HepG2 (cell line): ENCODE data around the gene SECTM1. TPM values are rescaled to one million over a fixed set of nuclear protein-coding genes. Genes with fewer than 3 reads are reported as not detected.
A peak's percentile ranks its signal among the peaks of the same experiment; 100 is the strongest.

Source experiments
- ATAC-seq: fragments of 200-7000 bp; cut with Tn5 transposase; 3 replicates; pipeline ENCODE4 v1.9.1; 2020; ENCODE audit warnings: mild to moderate bottlenecking, moderate library complexity
- BruUV-seq: library from RNA; stranded (reverse); fragments of 400-500 nt; replicated peaks from 2 replicates; lab custom pipeline; 2021; lab: Mats Ljungman, UMichigan
- CTCF ChIA-PET: fragments of 300-600 bp; formaldehyde crosslinking; extraction: SDS; loops from one replicate; lab custom pipeline; 2021; ENCODE audit warnings: low total read pairs, inconsistent platforms, low intra/inter-chr PET ratio; lab: Yijun Ruan, JAX
- POLR2A ChIA-PET: fragments of 350-600 bp; sonication (Branson Sonifier 250); formaldehyde crosslinking; loops from one replicate; lab custom pipeline; 2020; ENCODE audit warnings: antibody characterized with exemption, inconsistent platforms; lab: Yijun Ruan, JAX
- DNase-seq: peaks from one replicate; pipeline ENCODE4 v3.0.0-alpha.2; 2015; ENCODE audit warnings: low spot score
- FAIRE-seq: peaks from 3 replicates; lab custom pipeline; 2011; peaks lifted over from hg19 to GRCh38; lab: Jason Lieb, UNC
- H2AFZ ChIP-seq: one replicate; pipeline ENCODE4 v1.6.1; 2011; ENCODE audit warnings: low read length, inconsistent platforms
- H3K27ac ChIP-seq: fragments of 300-600 bp; 3 replicates; pipeline ENCODE4 v1.8.0; 2011; ENCODE audit warnings: mixed run types, mild to moderate bottlenecking, mixed read lengths, low read length, inconsistent platforms; ENCODE audit not compliant: insufficient read depth; ENCODE audit errors: extremely low read length
- H3K27me3 ChIP-seq, 2 experiments: fragments of 200-600 bp in 1 of 2; 2 replicates in 1 of 2; 3 replicates in 1 of 2; pipeline versions ENCODE4 v1.6.0 to v1.8.0; 2011; ENCODE audit warnings: low read length in 2 of 2, mild to moderate bottlenecking in 2 of 2, moderate library complexity in 2 of 2, inconsistent platforms in 1 of 2; ENCODE audit not compliant: insufficient read depth in 2 of 2, control insufficient read depth in 1 of 2
- H3K36me3 ChIP-seq, 2 experiments: fragments of 200-600 bp in 1 of 2; replicated peaks in 1 of 2; 2 replicates in 1 of 2; 3 replicates in 1 of 2; pipeline versions ENCODE4 v1.5.1 to v1.8.0; 2011; ENCODE audit warnings: low read length in 2 of 2, inconsistent platforms in 1 of 2; ENCODE audit not compliant: insufficient read depth in 2 of 2, control insufficient read depth in 1 of 2
- H3K4me1 ChIP-seq: 2 replicates; pipeline ENCODE4 v1.5.1; 2012; ENCODE audit warnings: low read length, inconsistent platforms; ENCODE audit not compliant: insufficient read depth
- H3K4me2 ChIP-seq: 2 replicates; pipeline ENCODE4 v1.6.0; 2011; ENCODE audit warnings: low read depth, low read length, inconsistent platforms
- H3K4me3 ChIP-seq, 3 experiments: fragments of 200-600 bp in 1 of 3; sonication (generic), shearing (Covaris generic) in 1 of 3; replicated peaks in 1 of 3; 2 replicates each; pipeline ENCODE4 v1.5.1; 2011 to 2016; ENCODE audit warnings: low read length in 3 of 3, inconsistent platforms in 2 of 3, low read depth in 2 of 3, mild to moderate bottlenecking in 2 of 3, control low read depth in 1 of 3, mixed read lengths in 1 of 3; ENCODE audit not compliant: insufficient read depth in 1 of 3
- H3K79me2 ChIP-seq: one replicate; pipeline ENCODE4 v1.6.1; 2011; ENCODE audit warnings: low read length, inconsistent platforms; ENCODE audit not compliant: insufficient read depth
- H3K9ac ChIP-seq: 2 replicates; pipeline ENCODE4 v1.6.0; 2011; ENCODE audit warnings: mild to moderate bottlenecking, low read depth, low read length, inconsistent platforms; ENCODE audit not compliant: insufficient read depth
- H3K9me3 ChIP-seq: 2 replicates; pipeline ENCODE4 v1.5.1; 2012; ENCODE audit warnings: mild to moderate bottlenecking, low read length
- H4K20me1 ChIP-seq: 2 replicates; pipeline ENCODE4 v1.6.0; 2011; ENCODE audit warnings: inconsistent platforms, mild to moderate bottlenecking, low read length, moderate library complexity; ENCODE audit not compliant: insufficient read depth
- ADNP ChIP-seq: sonication (generic); formaldehyde crosslinking; IDR thresholded peaks from 2 replicates; pipeline ENCODE4 v1.4.0; 2020; ENCODE audit warnings: missing genetic modification reagents
- CBFB ChIP-seq: sonication (generic); formaldehyde crosslinking; IDR thresholded peaks from 2 replicates; pipeline ENCODE4 v1.4.0; 2020; ENCODE audit warnings: missing genetic modification reagents
- HNRNPLL ChIP-seq: fragments of 200-400 bp; formaldehyde crosslinking; IDR thresholded peaks from 2 replicates; pipeline ENCODE4 v1.6.1; 2017; ENCODE audit warnings: mild to moderate bottlenecking, low read depth, low read length; ENCODE audit not compliant: poor library complexity, severe bottlenecking
- JDP2 ChIP-seq: sonication (generic); formaldehyde crosslinking; IDR thresholded peaks from 2 replicates; pipeline ENCODE4 v1.8.1; 2022; ENCODE audit warnings: missing genetic modification reagents, borderline replicate concordance
- MIER2 ChIP-seq: IDR thresholded peaks from 2 replicates; pipeline ENCODE4 v1.6.1; 2016; ENCODE audit warnings: missing biosample characterization, missing genetic modification reagents
- STAG1 ChIP-seq: sonication (generic); formaldehyde crosslinking; IDR thresholded peaks from 2 replicates; pipeline ENCODE4 v1.4.0; 2020; ENCODE audit warnings: missing genetic modification reagents
- ZNF256 ChIP-seq: sonication (generic); formaldehyde crosslinking; conservative IDR thresholded peaks from 2 replicates; pipeline ENCODE4 v1.4.0; 2020; ENCODE audit warnings: missing genetic modification reagents
- ZNF350 ChIP-seq: sonication (generic); formaldehyde crosslinking; IDR thresholded peaks from 2 replicates; pipeline ENCODE4 v1.4.0; 2020; ENCODE audit warnings: mild to moderate bottlenecking, low read depth, missing genetic modification reagents, borderline replicate concordance
- ZNF563 ChIP-seq: sonication (generic); formaldehyde crosslinking; IDR thresholded peaks from 2 replicates; pipeline ENCODE4 v1.8.0; 2022; ENCODE audit warnings: mild to moderate bottlenecking, moderate library complexity, missing genetic modification reagents
- ZNF589 ChIP-seq: sonication (generic); formaldehyde crosslinking; conservative IDR thresholded peaks from 2 replicates; pipeline ENCODE4 v1.8.0; 2022; ENCODE audit warnings: mild to moderate bottlenecking, moderate library complexity, missing genetic modification reagents
- ZNF720 ChIP-seq: sonication (generic); formaldehyde crosslinking; IDR thresholded peaks from 2 replicates; pipeline ENCODE4 v1.4.0; 2020; ENCODE audit warnings: missing genetic modification reagents
- WGBS: methylation state at CpG from one replicate; pipeline ENCODE4 v1.1.6; 2017; ENCODE audit warnings: low lambda C conversion rate; 5-methylcytosine and 5-hydroxymethylcytosine counted together
- in situ Hi-C: cut with HindIII; loops from 2 replicates; pipeline ENCODE4 v1.10.0; 2017; ENCODE audit warnings: low pct_unique_long_range_greater_than_20kb; ENCODE audit not compliant: extremely low pct_ligation_motif_present
- intact Hi-C: fragments of 100-400 bp; cut with micrococcal nuclease; formaldehyde crosslinking; loops from one replicate; pipeline ENCODE4 v1.10.0; 2022; ENCODE audit not compliant: unreplicated experiment
- polyA plus RNA-seq, 8 experiments: library from polyadenylated mRNA; depleted of rRNA in 3 of 8; stranded (reverse) in 7 of 8; unstranded in 1 of 8; fragments of >200 nt; fragmentation: Illumina TruSeq in 4 of 8; extraction: Trizol in 4 of 8; gene quantifications; 2 replicates each; pipeline versions ENCODE4 v1.2.1 to v1.2.3, GENCODE V29; 2011 to 2016; ENCODE audit warnings: low read depth in 4 of 8, missing spikeins in 1 of 8, mixed read lengths in 1 of 8; ENCODE audit not compliant: insufficient read depth in 1 of 8
- total RNA-seq, 5 experiments: library from RNA; depleted of rRNA; stranded (reverse); fragments of >200 nt; fragmentation: Illumina TruSeq; extraction: Trizol; gene quantifications; 2 replicates each; pipeline ENCODE4 v1.2.3, GENCODE V29; 2016; ENCODE audit warnings: low read depth in 1 of 5
- TF ChIP-seq, protein P1 (sequence below): sonication (generic); formaldehyde crosslinking; IDR thresholded peaks from 2 replicates; pipeline ENCODE4 v1.5.0; 2020; ENCODE audit warnings: missing genetic modification reagents
- TF ChIP-seq, protein P2 (sequence below): sonication (generic); formaldehyde crosslinking; IDR thresholded peaks from 2 replicates; pipeline ENCODE4 v1.8.0; 2022; ENCODE audit warnings: mild to moderate bottlenecking, missing genetic modification reagents
- TF ChIP-seq, protein P3 (sequence below): IDR thresholded peaks from 2 replicates; pipeline ENCODE4 v1.6.1; 2012; ENCODE audit warnings: inconsistent platforms
- TF ChIP-seq, protein P4 (sequence below): sonication (generic); formaldehyde crosslinking; IDR thresholded peaks from 2 replicates; pipeline ENCODE4 v1.4.0; 2020; ENCODE audit warnings: low read depth, missing genetic modification reagents

SECTM1 gene
- total and polyA plus RNA-seq, 2 of the 13 experiments (the other 11 are each of a cell fraction or from before 2014, with no cell fraction given): 3.5 to 5.3 TPM

DNA sequence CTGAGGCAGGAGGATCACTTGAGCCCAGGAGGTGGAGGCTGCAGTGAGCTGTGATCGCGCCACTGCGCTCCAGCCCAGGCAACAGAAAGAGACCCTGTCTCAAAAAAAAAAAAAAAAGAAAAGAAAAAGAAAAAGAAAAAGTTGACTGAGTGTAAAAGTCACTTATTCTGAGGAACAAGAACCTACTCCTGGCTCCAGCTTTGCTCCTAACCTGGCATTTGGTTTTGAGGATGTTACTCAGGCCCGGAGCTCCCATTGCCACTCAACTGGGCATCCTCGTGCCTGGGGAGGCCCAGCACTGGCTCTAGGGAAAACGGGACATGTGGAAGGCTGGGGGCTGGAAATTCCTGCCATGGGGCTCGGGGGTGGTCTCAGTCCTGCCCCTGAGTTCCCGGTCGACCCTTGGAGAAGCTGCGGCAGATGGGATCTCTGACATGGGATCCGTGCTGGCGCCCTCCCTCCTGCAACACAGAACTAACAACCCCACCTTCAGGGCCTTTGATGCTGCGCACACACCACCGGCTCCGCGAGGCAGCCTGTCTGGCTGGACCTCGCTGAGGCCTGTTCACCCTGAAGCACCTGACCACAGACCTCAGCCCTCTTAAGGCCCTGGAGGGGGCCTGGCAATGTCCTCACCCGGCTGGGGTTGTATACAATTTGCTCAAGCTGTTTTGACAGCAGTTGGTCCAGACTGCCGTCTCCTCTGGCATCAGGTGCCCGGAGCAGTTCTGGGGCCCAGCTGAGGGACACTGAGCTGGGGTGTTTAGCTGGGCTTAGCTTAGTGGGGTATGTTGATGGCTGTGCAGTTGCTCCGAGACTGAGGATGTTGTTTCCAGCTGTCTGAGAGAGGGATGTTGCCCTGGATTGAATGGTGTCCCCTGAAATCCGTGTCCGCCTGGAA lies 28.5 kb downstream of the SECTM1 start:
- ChIA-PET CTCF (no interaction called here), POLR2A (interaction anchor here (0.9 to 12.8 kb wide), 16 partner anchors 9 to 76 kb away, joined by 3 to 270 read pairs (median 8); partner anchors contain the start of genes CD7, CSNK1D, SECTM1 and SLC16A3)
- peak; percentile 60 for FAIRE-seq
- Histone ChIP-seq H3K27ac (no peak overlapping the region), H3K36me3 (no peaks in the 10 kb centered on the region), H3K4me2 (peak overlapping the region; percentile 75), H3K4me3 (peak overlapping the region in 1 of 3 experiments; percentile 59; a peak in 1 of 6 replicates), H4K20me1 (no peaks in the 10 kb centered on the region), H3K27me3 (no peaks in the 10 kb centered on the region), H3K79me2 (no peaks in the 10 kb centered on the region), H3K9ac (peak overlapping the region; percentile 30; the same call in 1 of the 2 replicates), H2AFZ (no peak overlapping the region), H3K4me1 (peaks cover 73% of the 10 kb centered on the region), H3K9me3 (no peaks in the 10 kb centered on the region)
- ATAC-seq: peak; percentile 68
- DNase-seq: peak; percentile 56
- in situ Hi-C loops (no loop called here), intact Hi-C loops (loop anchor here (5.0 kb wide), 1 partner anchor 32 kb away; no protein-coding TSS in a partner anchor)
- WGBS: 51% methylated on average over 13 of the region's 23 CpGs
- no TSS peak for BruUV-seq
- no peak for TF ChIP-seq ZNF589
- TF ChIP-seq, protein P1, sequence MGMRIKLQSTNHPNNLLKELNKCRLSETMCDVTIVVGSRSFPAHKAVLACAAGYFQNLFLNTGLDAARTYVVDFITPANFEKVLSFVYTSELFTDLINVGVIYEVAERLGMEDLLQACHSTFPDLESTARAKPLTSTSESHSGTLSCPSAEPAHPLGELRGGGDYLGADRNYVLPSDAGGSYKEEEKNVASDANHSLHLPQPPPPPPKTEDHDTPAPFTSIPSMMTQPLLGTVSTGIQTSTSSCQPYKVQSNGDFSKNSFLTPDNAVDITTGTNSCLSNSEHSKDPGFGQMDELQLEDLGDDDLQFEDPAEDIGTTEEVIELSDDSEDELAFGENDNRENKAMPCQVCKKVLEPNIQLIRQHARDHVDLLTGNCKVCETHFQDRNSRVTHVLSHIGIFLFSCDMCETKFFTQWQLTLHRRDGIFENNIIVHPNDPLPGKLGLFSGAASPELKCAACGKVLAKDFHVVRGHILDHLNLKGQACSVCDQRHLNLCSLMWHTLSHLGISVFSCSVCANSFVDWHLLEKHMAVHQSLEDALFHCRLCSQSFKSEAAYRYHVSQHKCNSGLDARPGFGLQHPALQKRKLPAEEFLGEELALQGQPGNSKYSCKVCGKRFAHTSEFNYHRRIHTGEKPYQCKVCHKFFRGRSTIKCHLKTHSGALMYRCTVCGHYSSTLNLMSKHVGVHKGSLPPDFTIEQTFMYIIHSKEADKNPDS (CRISPR knock-in tag): no peak
- TF ChIP-seq ZNF720: no peak
- TF ChIP-seq, protein P2, sequence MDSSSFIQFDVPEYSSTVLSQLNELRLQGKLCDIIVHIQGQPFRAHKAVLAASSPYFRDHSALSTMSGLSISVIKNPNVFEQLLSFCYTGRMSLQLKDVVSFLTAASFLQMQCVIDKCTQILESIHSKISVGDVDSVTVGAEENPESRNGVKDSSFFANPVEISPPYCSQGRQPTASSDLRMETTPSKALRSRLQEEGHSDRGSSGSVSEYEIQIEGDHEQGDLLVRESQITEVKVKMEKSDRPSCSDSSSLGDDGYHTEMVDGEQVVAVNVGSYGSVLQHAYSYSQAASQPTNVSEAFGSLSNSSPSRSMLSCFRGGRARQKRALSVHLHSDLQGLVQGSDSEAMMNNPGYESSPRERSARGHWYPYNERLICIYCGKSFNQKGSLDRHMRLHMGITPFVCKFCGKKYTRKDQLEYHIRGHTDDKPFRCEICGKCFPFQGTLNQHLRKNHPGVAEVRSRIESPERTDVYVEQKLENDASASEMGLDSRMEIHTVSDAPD (CRISPR knock-in tag): no peak
- TF ChIP-seq, protein P3, sequence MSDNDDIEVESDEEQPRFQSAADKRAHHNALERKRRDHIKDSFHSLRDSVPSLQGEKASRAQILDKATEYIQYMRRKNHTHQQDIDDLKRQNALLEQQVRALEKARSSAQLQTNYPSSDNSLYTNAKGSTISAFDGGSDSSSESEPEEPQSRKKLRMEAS: peak; percentile 80; the same call in 1 of the 2 replicates
- TF ChIP-seq, protein P4, sequence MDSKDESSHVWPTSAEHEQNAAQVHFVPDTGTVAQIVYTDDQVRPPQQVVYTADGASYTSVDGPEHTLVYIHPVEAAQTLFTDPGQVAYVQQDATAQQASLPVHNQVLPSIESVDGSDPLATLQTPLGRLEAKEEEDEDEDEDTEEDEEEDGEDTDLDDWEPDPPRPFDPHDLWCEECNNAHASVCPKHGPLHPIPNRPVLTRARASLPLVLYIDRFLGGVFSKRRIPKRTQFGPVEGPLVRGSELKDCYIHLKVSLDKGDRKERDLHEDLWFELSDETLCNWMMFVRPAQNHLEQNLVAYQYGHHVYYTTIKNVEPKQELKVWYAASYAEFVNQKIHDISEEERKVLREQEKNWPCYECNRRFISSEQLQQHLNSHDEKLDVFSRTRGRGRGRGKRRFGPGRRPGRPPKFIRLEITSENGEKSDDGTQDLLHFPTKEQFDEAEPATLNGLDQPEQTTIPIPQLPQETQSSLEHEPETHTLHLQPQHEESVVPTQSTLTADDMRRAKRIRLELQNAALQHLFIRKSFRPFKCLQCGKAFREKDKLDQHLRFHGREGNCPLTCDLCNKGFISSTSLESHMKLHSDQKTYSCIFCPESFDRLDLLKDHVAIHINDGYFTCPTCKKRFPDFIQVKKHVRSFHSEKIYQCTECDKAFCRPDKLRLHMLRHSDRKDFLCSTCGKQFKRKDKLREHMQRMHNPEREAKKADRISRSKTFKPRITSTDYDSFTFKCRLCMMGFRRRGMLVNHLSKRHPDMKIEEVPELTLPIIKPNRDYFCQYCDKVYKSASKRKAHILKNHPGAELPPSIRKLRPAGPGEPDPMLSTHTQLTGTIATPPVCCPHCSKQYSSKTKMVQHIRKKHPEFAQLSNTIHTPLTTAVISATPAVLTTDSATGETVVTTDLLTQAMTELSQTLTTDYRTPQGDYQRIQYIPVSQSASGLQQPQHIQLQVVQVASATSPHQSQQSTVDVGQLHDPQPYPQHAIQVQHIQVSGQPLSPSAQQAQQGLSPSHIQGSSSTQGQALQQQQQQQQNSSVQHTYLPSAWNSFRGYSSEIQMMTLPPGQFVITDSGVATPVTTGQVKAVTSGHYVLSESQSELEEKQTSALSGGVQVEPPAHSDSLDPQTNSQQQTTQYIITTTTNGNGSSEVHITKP: peak; percentile 36; the same call in 1 of the 2 replicates
- TF ChIP-seq ZNF563 (CRISPR knock-in tag): peak; percentile 76; the same call in 1 of the 2 replicates
- no peak for TF ChIP-seq JDP2 (CRISPR knock-in tag)
- peak; percentile 33 for TF ChIP-seq STAG1 (CRISPR knock-in tag)
- TF ChIP-seq ZNF350: no peak; the same call in 1 of the 2 replicates
- TF ChIP-seq ZNF256 (CRISPR knock-in tag): no peak
- 0 out of 2 replicates have a peak, but pooled peaks have one; percentile 12 for TF ChIP-seq ADNP (CRISPR knock-in tag)
- no peak for TF ChIP-seq MIER2 (CRISPR knock-in tag)
- no peak for TF ChIP-seq CBFB (CRISPR knock-in tag)
- peak; percentile 20 for TF ChIP-seq HNRNPLL
